Stimulated activated CD4-positive, alpha-beta T cell treated with anti-CD3 and anti-CD28 coated beads, Interleukin-12 subunit alpha, Interleukin-12 subunit beta, amount 100 ng/mL, for 48 hours (primary cell): ENCODE results near the gene USP13.
"Not testable (repeated sequence)": the region's sequence is repeated elsewhere in the genome, so short reads cannot be mapped to it uniquely, and the experiment has no call there.

Experiments used
- DNase-seq, 3 donors: peaks; one replicate each; pipeline ENCODE4 v3.0.0-alpha.2; 2020; ENCODE audit warnings: low read depth in 2 of 3, low spot score in 1 of 3

Gene USP13

GRCh38 chr3:179658606-179659005, 5.8 kb downstream of the USP13 start:
- no peak for DNase-seq

- no peak for DNase-seq
Observed at GRCh38 chr3:179660872-179661271, 8.0 kb downstream of the USP13 start.

GRCh38 chr3:179661777-179662176, 8.9 kb downstream of the USP13 start:
- DNase-seq: no peak

GRCh38 chr3:179663093-179663492, 10.3 kb downstream of the USP13 start:
- DNase-seq: no peak

GRCh38 chr3:179666030-179666429, 13.2 kb downstream of the USP13 start:
- DNase-seq: no peak

GRCh38 chr3:179666436-179667035, 13.7 kb downstream of the USP13 start:
- DNase-seq: no peak

- DNase-seq: no peak
Observed at GRCh38 chr3:179668429-179668828, 15.6 kb downstream of the USP13 start.

GRCh38 chr3:179670311-179670710, 17.5 kb downstream of the USP13 start:
- DNase-seq: no peak

- DNase-seq: no peak
Observed at GRCh38 chr3:179671309-179671708, 18.5 kb downstream of the USP13 start.

- no peak for DNase-seq
Observed at GRCh38 chr3:179671747-179672242, 19.0 kb downstream of the USP13 start.

- DNase-seq: no peak
Observed at GRCh38 chr3:179672918-179673317, 20.1 kb downstream of the USP13 start.

GRCh38 chr3:179673523-179673922, 20.7 kb downstream of the USP13 start:
- DNase-seq: no peak

GRCh38 chr3:179676081-179676480, 23.2 kb downstream of the USP13 start:
- DNase-seq: no peak

GRCh38 chr3:179677884-179678283, 25.0 kb downstream of the USP13 start:
- DNase-seq: no peak

GRCh38 chr3:179681492-179682263, 28.8 kb downstream of the USP13 start:
- no peak for DNase-seq

- DNase-seq: no peak
Observed at GRCh38 chr3:179682426-179683080, 29.7 kb downstream of the USP13 start.

- DNase-seq: not testable (repeated sequence)
Observed at GRCh38 chr3:179683286-179683685, 30.4 kb downstream of the USP13 start.

GRCh38 chr3:179687967-179688535, 35.2 kb downstream of the USP13 start:
- DNase-seq: no peak

- DNase-seq: no peak
Observed at GRCh38 chr3:179688850-179689249, 36.0 kb downstream of the USP13 start.

- DNase-seq: no peak
Observed at GRCh38 chr3:179694731-179695130, 41.9 kb downstream of the USP13 start.

- DNase-seq: no peak
Observed at GRCh38 chr3:179695672-179696313, 43.0 kb downstream of the USP13 start.
